GM23338 (cell line): Measurements from ENCODE around the gene UBE2F.

Experiments
- CREB1 ChIP-seq: fragments of 250-450 bp; sonication (Bioruptor Pico); IDR thresholded peaks from 2 replicates; pipeline ENCODE4 v1.5.0; 2020; ENCODE audit warnings: low read depth, mild to moderate bottlenecking, moderate library complexity
- CTCF ChIP-seq, 2 experiments: fragments of 200-600 bp in 1 of 2; sonication (generic) in 1 of 2; conservative IDR thresholded peaks; 2 replicates each; pipeline versions ENCODE4 v1.5.1 to v1.6.1; 2016 to 2017; ENCODE audit warnings: antibody characterized with exemption in 2 of 2, low read depth in 2 of 2, mild to moderate bottlenecking in 2 of 2, moderate library complexity in 1 of 2
- ETS1 ChIP-seq: IDR thresholded peaks from 2 replicates; pipeline ENCODE4 v1.6.1; 2016; ENCODE audit warnings: antibody characterized with exemption
- EZH2 ChIP-seq: fragments of 200-600 bp; sonication (generic); IDR thresholded peaks from one replicate; pipeline ENCODE4 v1.8.0; 2017; ENCODE audit warnings: antibody characterized with exemption, mild to moderate bottlenecking, low read depth; ENCODE audit not compliant: unreplicated experiment
- EZH2phosphoT487 ChIP-seq: fragments of 200-600 bp; sonication (generic); IDR thresholded peaks from one replicate; pipeline ENCODE4 v1.8.1; 2018; ENCODE audit warnings: antibody characterized with exemption; ENCODE audit not compliant: unreplicated experiment
- JUNB ChIP-seq: IDR thresholded peaks from one replicate; pipeline ENCODE4 v1.6.1; 2016; ENCODE audit warnings: antibody characterized with exemption; ENCODE audit not compliant: unreplicated experiment
- POLR2AphosphoS5 ChIP-seq: IDR thresholded peaks from 2 replicates; pipeline ENCODE4 v1.6.1; 2016; ENCODE audit warnings: antibody characterized with exemption, low read depth
- TF ChIP-seq, protein P1 (sequence below): IDR thresholded peaks from one replicate; pipeline ENCODE4 v1.6.1; 2018; ENCODE audit warnings: antibody characterized with exemption; ENCODE audit not compliant: unreplicated experiment

GRCh38 chr2:238024986-238025385 lies 58.2 kb downstream of the UBE2F start:
- TF ChIP-seq CTCF (conservative IDR thresholded peaks at IDR 0.05; ENCODE audit: low read depth in 2 of 2) (no peak), CREB1 (no peak), ETS1 (no peak), EZH2phosphoT487 (no peak), EZH2 (no peak), POLR2AphosphoS5 (no peak), JUNB (no peak)
- TF ChIP-seq, protein P1, sequence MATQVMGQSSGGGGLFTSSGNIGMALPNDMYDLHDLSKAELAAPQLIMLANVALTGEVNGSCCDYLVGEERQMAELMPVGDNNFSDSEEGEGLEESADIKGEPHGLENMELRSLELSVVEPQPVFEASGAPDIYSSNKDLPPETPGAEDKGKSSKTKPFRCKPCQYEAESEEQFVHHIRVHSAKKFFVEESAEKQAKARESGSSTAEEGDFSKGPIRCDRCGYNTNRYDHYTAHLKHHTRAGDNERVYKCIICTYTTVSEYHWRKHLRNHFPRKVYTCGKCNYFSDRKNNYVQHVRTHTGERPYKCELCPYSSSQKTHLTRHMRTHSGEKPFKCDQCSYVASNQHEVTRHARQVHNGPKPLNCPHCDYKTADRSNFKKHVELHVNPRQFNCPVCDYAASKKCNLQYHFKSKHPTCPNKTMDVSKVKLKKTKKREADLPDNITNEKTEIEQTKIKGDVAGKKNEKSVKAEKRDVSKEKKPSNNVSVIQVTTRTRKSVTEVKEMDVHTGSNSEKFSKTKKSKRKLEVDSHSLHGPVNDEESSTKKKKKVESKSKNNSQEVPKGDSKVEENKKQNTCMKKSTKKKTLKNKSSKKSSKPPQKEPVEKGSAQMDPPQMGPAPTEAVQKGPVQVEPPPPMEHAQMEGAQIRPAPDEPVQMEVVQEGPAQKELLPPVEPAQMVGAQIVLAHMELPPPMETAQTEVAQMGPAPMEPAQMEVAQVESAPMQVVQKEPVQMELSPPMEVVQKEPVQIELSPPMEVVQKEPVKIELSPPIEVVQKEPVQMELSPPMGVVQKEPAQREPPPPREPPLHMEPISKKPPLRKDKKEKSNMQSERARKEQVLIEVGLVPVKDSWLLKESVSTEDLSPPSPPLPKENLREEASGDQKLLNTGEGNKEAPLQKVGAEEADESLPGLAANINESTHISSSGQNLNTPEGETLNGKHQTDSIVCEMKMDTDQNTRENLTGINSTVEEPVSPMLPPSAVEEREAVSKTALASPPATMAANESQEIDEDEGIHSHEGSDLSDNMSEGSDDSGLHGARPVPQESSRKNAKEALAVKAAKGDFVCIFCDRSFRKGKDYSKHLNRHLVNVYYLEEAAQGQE, result no peak
